ENCODE data around the gene DRD1.

DNA sequence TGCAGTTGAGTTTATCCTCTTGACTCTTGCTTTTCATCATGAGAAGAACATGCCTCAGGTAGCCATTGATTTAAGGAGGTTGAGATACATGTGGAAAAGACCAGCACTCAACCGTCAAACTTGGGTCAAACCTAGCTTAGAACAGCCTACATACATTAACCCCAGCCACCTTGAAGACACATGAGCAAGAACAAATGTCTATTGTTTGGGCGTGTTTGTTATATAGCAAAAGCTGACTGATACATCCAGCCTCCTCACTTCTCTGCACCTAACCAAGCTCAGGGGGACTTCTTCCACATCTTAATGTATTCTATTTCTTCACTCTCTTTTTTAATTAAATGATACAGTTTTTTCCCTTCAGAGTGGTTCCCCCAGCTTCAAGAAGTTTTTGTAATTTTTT lies 28.7 kb downstream of the DRD1 start:
- TF ChIP-seq, protein P1, sequence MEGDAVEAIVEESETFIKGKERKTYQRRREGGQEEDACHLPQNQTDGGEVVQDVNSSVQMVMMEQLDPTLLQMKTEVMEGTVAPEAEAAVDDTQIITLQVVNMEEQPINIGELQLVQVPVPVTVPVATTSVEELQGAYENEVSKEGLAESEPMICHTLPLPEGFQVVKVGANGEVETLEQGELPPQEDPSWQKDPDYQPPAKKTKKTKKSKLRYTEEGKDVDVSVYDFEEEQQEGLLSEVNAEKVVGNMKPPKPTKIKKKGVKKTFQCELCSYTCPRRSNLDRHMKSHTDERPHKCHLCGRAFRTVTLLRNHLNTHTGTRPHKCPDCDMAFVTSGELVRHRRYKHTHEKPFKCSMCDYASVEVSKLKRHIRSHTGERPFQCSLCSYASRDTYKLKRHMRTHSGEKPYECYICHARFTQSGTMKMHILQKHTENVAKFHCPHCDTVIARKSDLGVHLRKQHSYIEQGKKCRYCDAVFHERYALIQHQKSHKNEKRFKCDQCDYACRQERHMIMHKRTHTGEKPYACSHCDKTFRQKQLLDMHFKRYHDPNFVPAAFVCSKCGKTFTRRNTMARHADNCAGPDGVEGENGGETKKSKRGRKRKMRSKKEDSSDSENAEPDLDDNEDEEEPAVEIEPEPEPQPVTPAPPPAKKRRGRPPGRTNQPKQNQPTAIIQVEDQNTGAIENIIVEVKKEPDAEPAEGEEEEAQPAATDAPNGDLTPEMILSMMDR (IDR thresholded peaks at IDR 0.05; ENCODE audit: low read depth, low read length) = no peak
- TF ChIP-seq POLR2A (IDR thresholded peaks at IDR 0.05; ENCODE audit: extremely low read depth, insufficient read length) (no peak), MYC (IDR thresholded peaks at IDR 0.05; ENCODE audit: low read depth, low read length) (no peak)
- TF ChIP-seq, protein P2, sequence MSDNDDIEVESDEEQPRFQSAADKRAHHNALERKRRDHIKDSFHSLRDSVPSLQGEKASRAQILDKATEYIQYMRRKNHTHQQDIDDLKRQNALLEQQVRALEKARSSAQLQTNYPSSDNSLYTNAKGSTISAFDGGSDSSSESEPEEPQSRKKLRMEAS (IDR thresholded peaks at IDR 0.05; ENCODE audit: low read depth, low read length) = no peak

Data from NB4 (cell line).